Loucy (cell line): Measurements from ENCODE around the gene STIL.

ENCODE experiments used
- H2AFZ ChIP-seq: fragments of 200-600 bp; sonication (generic); 2 replicates; pipeline ENCODE4 v1.6.0; 2016; ENCODE audit warnings: antibody characterized with exemption, mild to moderate bottlenecking, low read length, moderate library complexity
- H3F3A ChIP-seq: fragments of 200-600 bp; 2 replicates; pipeline ENCODE4 v1.6.0; 2016; ENCODE audit warnings: antibody characterized with exemption, low read depth, mild to moderate bottlenecking
- H3K27me3 ChIP-seq: fragments of 200-600 bp; sonication (generic); 2 replicates; pipeline ENCODE4 v1.6.1; 2014; ENCODE audit warnings: low read length, mild to moderate bottlenecking; ENCODE audit not compliant: insufficient read depth, poor library complexity, severe bottlenecking
- H3K36me3 ChIP-seq: fragments of 200-600 bp; sonication (generic); 2 replicates; pipeline ENCODE4 v1.6.1; 2016; ENCODE audit warnings: low read length; ENCODE audit not compliant: insufficient read depth
- H3K4me1 ChIP-seq: fragments of 200-600 bp; sonication (generic); 2 replicates; pipeline ENCODE4 v1.5.1; 2014; ENCODE audit warnings: low read length, mild to moderate bottlenecking; ENCODE audit not compliant: insufficient read depth, poor library complexity, severe bottlenecking
- H3K4me2 ChIP-seq: fragments of 200-600 bp; sonication (generic); 2 replicates; pipeline ENCODE4 v1.6.0; 2014; ENCODE audit warnings: antibody characterized with exemption, low read length, low read depth, mild to moderate bottlenecking; ENCODE audit not compliant: poor library complexity, severe bottlenecking
- H3K4me3 ChIP-seq: fragments of 200-600 bp; sonication (generic); 2 replicates; pipeline ENCODE4 v1.5.1; 2014; ENCODE audit warnings: low read length, mild to moderate bottlenecking, mixed read lengths; ENCODE audit not compliant: poor library complexity, severe bottlenecking
- H3K79me2 ChIP-seq: fragments of 200-600 bp; sonication (generic); 2 replicates; pipeline ENCODE4 v1.6.1; 2014; ENCODE audit warnings: low read length; ENCODE audit not compliant: insufficient read depth
- H3K9ac ChIP-seq: fragments of 200-600 bp; sonication (generic); 2 replicates; pipeline ENCODE4 v1.6.0; 2014; ENCODE audit warnings: mild to moderate bottlenecking, low read depth, low read length, moderate library complexity; ENCODE audit not compliant: poor library complexity, severe bottlenecking
- H3K9me2 ChIP-seq: fragments of 200-600 bp; sonication (generic); replicated peaks from 2 replicates; pipeline ENCODE4 v1.6.1; 2016; ENCODE audit warnings: low read depth, low read length, mixed read lengths
- H3K9me3 ChIP-seq: fragments of 200-600 bp; sonication (generic); 2 replicates; pipeline ENCODE4 v1.6.1; 2014; ENCODE audit warnings: mild to moderate bottlenecking, antibody characterized with exemption, low read length, low read depth; ENCODE audit not compliant: insufficient read depth
- H4K20me1 ChIP-seq: fragments of 200-600 bp; sonication (generic); 2 replicates; pipeline ENCODE4 v1.6.0; 2014; ENCODE audit warnings: antibody characterized with exemption, low read length, mild to moderate bottlenecking; ENCODE audit not compliant: insufficient read depth, poor library complexity, severe bottlenecking
- EZH2phosphoT487 ChIP-seq: fragments of 200-600 bp; IDR thresholded peaks from 2 replicates; pipeline ENCODE4 v1.6.1; 2018; ENCODE audit warnings: antibody characterized with exemption, mild to moderate bottlenecking, moderate library complexity, borderline replicate concordance
- TF ChIP-seq, protein P1 (sequence below): fragments of 200-600 bp; sonication (generic); conservative IDR thresholded peaks from 2 replicates; pipeline ENCODE4 v1.5.1; 2014; ENCODE audit warnings: mild to moderate bottlenecking, antibody characterized with exemption, low read length

Gene STIL

DNA sequence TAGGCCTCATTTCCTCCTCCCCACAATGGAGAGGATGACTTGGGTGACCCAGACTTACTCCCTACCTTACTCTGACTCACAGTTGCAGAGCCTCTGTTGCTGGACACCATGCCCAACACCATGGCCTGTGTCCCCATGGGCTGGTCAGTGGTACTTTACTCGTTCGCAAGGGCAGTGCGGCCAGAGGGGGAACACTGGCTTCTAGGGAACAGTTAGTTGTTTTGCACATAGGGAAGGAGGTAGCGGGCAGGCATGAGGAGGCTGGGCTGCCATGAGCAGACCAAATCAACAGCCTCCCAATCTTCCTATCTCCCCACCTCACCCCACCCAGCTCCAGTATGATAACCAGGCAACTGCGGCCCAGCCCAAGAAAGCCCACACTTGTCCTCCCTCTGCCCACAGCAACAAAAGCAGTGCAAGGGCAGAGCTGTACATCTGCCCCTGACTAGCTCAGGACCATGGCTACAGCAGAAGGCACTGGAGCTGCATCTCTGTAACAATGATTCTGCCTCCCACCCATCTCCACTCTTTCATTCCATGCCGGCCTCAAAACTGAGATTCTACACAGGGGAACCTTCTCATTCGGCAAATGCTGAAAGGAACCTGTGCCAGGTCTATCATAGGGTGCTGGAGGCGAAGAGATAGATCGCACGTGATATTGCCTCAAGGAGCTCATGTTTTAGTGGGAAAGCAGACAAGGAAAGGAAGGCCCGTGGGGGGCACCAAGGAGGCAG lies 100.5 kb downstream of the STIL start:
- no peak overlapping the region for H3K4me3 ChIP-seq
- no peaks in the 10 kb centered on the region for H4K20me1 ChIP-seq
- H3K79me2 ChIP-seq = no peaks in the 10 kb centered on the region
- H2AFZ ChIP-seq = no peak overlapping the region
- H3F3A ChIP-seq = no peaks in the 10 kb centered on the region
- H3K27me3 ChIP-seq = no peaks in the 10 kb centered on the region
- H3K36me3 ChIP-seq = no peaks in the 10 kb centered on the region
- no peak overlapping the region for H3K9ac ChIP-seq
- no peaks in the 10 kb centered on the region for H3K9me2 ChIP-seq
- no peaks in the 10 kb centered on the region for H3K4me1 ChIP-seq
- H3K4me2 ChIP-seq = no peak overlapping the region
- no peaks in the 10 kb centered on the region for H3K9me3 ChIP-seq
- TF ChIP-seq EZH2phosphoT487 = no peak
- TF ChIP-seq, protein P1, sequence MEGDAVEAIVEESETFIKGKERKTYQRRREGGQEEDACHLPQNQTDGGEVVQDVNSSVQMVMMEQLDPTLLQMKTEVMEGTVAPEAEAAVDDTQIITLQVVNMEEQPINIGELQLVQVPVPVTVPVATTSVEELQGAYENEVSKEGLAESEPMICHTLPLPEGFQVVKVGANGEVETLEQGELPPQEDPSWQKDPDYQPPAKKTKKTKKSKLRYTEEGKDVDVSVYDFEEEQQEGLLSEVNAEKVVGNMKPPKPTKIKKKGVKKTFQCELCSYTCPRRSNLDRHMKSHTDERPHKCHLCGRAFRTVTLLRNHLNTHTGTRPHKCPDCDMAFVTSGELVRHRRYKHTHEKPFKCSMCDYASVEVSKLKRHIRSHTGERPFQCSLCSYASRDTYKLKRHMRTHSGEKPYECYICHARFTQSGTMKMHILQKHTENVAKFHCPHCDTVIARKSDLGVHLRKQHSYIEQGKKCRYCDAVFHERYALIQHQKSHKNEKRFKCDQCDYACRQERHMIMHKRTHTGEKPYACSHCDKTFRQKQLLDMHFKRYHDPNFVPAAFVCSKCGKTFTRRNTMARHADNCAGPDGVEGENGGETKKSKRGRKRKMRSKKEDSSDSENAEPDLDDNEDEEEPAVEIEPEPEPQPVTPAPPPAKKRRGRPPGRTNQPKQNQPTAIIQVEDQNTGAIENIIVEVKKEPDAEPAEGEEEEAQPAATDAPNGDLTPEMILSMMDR = no peak

DNA sequence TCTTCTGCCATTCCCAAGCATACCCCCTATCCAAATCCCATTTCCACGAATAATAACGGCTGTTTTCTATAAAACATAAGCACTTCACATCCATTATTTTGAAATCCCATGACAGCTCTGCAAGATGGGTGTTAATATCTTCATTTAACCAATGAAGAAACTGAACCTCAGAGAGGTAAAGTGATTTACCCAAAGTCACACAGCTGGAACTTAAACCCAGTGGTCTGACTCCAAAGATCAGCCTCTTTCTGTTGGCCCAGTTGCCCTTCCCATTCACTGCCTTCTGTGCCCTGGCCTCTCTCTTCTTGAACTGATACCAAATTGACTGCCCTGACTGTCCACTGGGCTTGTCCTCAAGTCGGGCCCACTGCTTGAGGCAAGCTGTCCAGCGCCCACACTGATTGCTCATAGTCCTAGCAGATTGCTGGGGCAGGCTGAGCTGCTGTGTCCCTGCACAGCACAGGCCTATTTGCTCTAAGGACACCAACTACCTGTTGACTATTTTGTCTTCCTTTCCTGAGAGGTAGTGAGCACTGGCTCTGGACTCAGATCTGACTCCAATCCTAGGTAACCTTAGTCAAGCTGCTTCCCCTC lies 101.2 kb downstream of the STIL start:
- no peaks in the 10 kb centered on the region for H3K4me1 ChIP-seq
- H3K9me3 ChIP-seq = no peaks in the 10 kb centered on the region
- H3K9ac ChIP-seq = no peak overlapping the region
- no peaks in the 10 kb centered on the region for H4K20me1 ChIP-seq
- no peaks in the 10 kb centered on the region for H3K36me3 ChIP-seq
- H3K4me3 ChIP-seq = no peak overlapping the region
- H3F3A ChIP-seq = no peaks in the 10 kb centered on the region
- H3K9me2 ChIP-seq = no peaks in the 10 kb centered on the region
- no peaks in the 10 kb centered on the region for H3K79me2 ChIP-seq
- TF ChIP-seq, protein P1 = no peak
- no peak for TF ChIP-seq EZH2phosphoT487
- H3K27me3 ChIP-seq = no peaks in the 10 kb centered on the region
- H2AFZ ChIP-seq = no peak overlapping the region
- H3K4me2 ChIP-seq = no peak overlapping the region

DNA sequence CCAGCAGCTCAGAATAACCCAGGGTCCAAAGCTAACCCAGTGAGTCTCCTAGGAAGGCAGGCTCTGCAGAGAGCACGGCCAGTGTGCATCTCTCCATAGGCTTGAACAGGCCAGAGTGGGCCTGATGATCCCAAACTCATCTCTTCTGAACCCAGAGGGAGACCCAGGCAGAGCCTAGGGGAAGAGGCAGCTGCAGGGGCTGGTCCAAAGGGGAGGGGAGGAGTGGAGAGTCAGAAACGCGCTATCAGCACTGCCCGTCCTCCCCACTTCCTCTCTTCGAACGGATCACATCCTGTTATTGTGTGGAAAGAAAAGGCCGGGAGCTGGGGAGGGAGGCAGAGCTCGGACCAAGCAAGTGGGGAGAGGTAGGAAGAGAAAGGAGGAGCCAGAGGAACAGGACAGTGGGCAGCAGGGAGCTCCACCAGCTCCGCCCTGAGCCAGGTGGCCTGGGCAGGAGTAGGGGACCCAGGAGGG lies 102.1 kb downstream of the STIL start:
- Histone ChIP-seq H3K9me2 (no peaks in the 10 kb centered on the region), H3K4me3 (no peak overlapping the region), H3K36me3 (no peaks in the 10 kb centered on the region), H3K79me2 (no peaks in the 10 kb centered on the region), H3K4me2 (no peak overlapping the region), H3F3A (no peaks in the 10 kb centered on the region), H2AFZ (no peak overlapping the region), H3K9me3 (no peaks in the 10 kb centered on the region), H4K20me1 (no peaks in the 10 kb centered on the region), H3K27me3 (no peaks in the 10 kb centered on the region), H3K4me1 (no peaks in the 10 kb centered on the region), H3K9ac (no peak overlapping the region)
- no peak for TF ChIP-seq EZH2phosphoT487
- TF ChIP-seq, protein P1 = no peak
